ENCODE results near the gene CDH12.
"Not testable (repeated sequence)": the region's sequence is repeated elsewhere in the genome, so short reads cannot be mapped to it uniquely, and the experiment has no call there.

CDH12 gene

GRCh38 chr5:22644859-22645258 is 208.3 kb downstream of the CDH12 start:
- DNase-seq: no peak

- no peak for DNase-seq
Observed at GRCh38 chr5:22643356-22643755, 209.8 kb downstream of the CDH12 start.

GRCh38 chr5:22631683-22632082 is 221.5 kb downstream of the CDH12 start:
- no peak for DNase-seq

DNA sequence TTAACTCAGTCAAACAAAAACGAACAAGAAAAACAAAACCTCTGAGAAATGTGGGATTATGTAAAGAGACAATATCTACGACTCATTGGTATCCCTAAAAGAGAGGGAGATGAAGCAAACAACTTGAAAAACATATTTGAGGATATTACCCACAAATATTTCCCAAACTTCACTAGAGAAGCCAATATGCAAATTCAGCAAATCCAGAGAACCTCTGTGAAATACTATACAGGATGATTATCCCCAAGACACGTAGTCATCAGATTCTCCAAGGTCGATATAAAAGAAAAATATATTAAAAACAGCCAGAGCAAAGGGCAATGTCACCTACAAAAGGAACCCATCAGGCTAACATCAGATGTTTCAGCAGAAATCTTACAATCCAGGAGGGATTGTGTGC is 226.1 kb downstream of the CDH12 start:
- DNase-seq: no peak

DNA sequence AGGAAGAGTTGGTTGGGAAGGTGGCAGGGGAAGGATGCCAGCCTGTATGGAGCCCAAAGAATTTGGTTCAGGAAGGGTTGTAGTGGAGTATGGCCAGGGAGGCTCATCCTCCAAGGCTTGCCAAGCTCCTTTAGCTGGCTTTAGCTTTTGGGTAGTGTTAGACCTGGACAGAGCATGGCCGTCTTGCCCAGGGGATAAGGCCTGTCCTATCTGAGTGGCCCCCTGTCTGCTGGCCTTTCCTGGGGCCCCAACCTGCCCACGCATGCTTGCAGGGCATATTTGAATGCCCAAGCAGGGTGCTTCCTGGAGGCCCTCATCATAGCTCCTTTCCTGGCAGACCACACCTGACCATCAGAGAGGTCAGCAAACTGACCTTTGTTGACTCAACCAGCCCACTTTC is 227.7 kb downstream of the CDH12 start:
- no peak for DNase-seq

DNA sequence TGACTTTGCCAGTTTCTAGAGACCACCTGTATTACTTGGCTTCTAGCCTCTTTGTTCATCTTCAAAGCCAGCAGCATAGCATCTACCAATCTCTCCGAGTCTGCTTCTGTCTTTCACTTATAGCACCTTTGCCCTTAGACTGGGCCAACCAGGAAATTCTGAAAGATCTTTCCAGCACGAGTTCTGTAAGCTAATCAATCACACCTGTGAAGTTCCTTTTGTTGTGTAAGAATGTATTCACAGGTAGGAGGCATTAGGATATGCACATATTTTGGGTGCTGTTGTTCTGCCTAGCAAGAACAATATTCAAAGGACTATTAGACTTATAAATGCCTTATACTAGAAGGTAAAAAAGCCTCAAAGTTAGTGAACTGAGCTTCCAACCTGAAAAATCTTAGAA is 232.1 kb downstream of the CDH12 start:
- DNase-seq: no peak

GRCh38 chr5:22615964-22616363 is 237.2 kb downstream of the CDH12 start:
- no peak for DNase-seq

DNA sequence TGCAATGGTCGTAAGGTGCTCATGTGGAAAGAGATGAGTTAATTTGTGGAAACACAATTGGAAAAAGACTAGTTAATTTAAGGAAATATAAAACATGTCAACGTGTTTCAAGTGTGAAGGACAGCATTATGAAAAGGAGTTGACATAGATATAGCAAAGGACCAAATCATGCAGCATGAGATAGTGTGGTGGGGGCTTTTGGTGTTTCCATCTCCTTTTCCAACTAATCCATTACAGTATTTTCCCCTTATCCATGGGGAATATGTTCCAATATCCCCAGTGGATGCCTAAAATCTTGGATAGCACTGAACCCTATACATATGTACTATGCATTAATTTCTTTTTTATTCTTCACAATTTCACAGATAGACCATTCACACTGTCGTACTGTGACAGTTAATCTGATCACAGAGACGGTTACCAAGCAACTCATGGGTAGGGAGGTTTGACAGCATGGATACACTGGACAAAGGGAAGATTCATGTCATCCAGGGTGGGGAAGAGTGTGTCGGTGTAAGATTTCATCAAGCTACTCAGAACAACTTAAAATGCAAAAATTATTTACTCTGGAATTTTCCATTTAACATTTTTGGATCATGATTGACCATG is 238.6 kb downstream of the CDH12 start:
- DNase-seq: no peak

DNA sequence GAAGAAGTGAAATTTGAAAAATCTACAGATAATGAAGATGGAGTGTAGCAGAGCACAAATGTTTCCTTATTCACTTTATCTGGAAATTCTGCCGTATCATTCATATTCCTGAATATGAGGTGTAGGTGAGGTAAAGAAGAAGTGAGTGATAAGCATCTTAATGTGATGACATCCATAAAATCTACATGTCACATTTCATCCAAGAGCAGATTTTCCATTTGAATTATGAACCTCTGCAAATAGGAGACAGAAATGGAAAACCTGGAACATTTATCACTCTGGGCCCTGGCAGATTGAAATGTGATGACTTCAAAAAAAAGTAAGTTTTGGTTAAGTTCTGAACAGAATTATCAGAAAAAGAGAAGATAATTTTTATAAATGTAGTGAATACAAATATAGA is 240.2 kb downstream of the CDH12 start:
- no peak for DNase-seq

- DNase-seq: no peak
Observed at GRCh38 chr5:22611327-22611726, 241.8 kb downstream of the CDH12 start.

DNA sequence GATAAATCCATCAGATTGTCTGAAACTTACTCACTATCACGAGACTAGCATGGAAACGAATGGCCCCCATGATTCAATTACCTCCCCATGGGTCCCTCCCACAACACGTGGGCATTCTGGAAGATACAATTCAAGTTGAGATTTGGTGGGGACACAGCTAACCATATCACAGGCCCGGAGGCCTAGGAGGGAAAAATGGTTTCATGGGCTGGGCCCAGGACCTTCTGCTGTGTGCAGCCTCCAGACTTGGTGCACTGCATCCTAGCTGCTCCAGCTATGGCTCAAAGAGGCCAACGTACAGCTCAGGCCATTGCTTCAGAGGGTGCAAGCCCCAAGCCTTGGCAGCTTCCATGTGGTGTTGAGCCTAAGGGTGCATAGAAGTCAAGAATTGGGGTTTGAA is 245.6 kb downstream of the CDH12 start:
- DNase-seq: not testable (repeated sequence)

- DNase-seq: no peak
Observed at GRCh38 chr5:22605473-22605872, 247.7 kb downstream of the CDH12 start.

DNA sequence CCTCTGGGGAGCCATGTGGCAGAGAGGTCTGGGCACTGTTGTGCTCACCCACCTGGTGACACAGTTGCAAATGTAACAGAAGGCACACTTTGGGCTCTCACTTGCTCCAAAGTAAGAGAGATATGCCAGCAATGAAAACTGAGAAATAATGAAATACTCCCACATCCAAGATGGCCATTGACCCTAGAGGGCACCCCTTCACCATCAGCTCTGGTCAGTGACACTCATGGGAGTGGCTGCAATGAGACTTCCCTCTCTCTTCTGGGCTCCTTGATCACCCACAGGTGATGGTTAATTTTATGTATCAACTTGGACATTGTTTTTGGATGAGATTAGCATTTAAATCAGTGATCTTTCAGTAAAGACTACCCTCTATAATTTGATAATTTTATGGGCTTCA is 248.4 kb downstream of the CDH12 start:
- DNase-seq: no peak

GRCh38 chr5:22598796-22599195 is 254.3 kb downstream of the CDH12 start:
- no peak for DNase-seq

GRCh38 chr5:22596404-22596970 is 256.7 kb downstream of the CDH12 start:
- no peak for DNase-seq

DNA sequence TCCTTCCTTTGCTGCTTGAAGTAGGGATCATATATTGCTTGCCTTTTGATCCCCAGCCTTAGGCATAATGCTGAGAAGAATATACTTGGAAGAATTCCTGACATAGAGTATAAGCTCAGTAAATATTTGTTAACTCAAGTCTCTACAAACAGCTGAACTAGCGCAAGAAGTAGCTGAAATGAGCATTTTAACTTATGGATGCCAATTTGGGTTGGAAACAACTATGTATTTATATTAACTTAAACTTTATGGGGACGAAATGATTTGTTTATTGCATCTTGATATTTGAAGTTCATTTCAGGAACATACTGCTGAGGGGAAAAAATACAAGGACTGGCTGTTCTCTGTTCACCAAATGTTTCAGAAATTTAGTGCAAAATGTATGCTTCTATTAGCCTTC is 258.7 kb downstream of the CDH12 start:
- DNase-seq: no peak

GRCh38 chr5:22593592-22593991 is 259.6 kb downstream of the CDH12 start:
- no peak for DNase-seq

DNA sequence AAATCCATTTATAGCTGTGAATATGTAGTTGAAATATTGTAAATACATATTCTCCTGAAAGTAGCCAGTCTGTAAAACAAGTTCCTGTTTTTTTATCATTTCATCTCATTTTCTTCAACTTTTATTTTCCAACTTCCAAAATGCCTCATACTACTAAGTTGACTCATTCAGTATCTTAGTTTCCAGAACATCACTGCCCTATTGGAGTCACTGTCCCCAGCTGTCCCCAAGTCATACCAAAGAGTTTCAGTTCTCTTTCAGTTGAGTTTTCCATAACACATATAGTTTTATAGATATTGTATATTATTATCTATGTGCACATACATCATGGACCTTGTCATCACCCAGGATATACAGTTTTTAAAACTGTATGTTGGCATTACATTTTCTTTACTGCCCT is 261.7 kb downstream of the CDH12 start:
- no peak for DNase-seq

GRCh38 chr5:22590677-22591268 is 262.4 kb downstream of the CDH12 start:
- DNase-seq: no peak

GRCh38 chr5:22577711-22578110 is 275.4 kb downstream of the CDH12 start:
- no peak for DNase-seq

DNA sequence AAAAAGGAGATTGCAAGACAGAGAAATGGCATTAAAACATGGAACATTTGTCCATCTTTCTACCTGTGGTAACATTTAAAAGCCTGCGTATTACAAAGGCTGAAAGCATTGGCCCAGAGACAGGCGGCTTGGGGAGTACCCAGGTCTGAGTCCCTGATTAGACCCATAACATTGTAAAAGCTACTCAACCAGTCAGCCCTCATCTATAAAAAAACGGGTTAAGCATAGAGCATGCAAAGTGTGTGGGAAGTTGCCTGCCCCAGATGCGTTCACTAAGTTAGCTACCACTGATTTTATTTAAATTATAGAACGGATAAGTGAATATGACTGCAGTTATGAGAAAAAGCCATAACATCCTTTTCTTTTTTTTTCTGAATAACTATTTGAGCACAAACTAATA is 276.1 kb downstream of the CDH12 start:
- no peak for DNase-seq

GRCh38 chr5:22572941-22573340 is 280.2 kb downstream of the CDH12 start:
- no peak for DNase-seq

GRCh38 chr5:22567983-22568382 is 285.2 kb downstream of the CDH12 start:
- no peak for DNase-seq

DNA sequence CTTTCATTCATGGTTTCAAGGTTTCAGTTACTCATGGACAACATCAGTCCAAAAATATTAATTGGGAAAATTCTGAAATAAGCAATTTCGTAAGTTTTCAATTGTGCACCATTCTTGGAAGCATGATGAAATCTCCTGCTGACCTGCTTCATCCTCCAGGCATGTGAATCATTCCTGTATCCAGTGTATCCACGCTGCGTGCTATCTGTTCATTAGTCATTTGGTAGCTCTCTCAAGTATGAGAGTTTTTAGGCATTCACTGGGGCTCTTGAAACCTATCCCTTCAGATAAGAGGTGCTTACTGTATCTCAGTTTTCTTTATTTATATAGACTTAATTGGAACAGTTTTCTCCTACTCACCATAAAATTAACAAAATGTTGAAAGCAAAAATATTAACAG is 293.0 kb downstream of the CDH12 start:
- no peak for DNase-seq

DNA sequence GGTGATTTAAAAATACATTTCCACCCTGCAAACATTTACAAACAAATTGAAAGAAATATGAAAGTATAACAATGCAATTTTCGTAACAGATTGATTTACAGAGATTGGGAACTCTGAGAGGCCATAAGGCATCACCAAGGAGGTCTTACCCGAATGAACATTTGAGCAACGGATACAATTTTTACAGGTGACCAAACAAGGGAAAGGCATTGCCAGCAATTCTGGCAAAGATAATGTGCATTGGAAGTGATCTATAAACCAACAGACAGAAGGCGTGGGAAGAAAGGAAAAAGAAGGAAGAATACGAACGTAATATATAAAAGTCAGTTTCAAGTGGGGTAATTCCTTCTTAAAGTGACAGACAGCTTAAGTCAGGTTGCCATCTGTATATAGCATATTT is 295.9 kb downstream of the CDH12 start:
- no peak for DNase-seq
